ENCODE data around the gene HFE. TPM values are rescaled to one million over a fixed set of nuclear protein-coding genes. Genes with fewer than 3 reads are reported as not detected.

The HFE gene
- total RNA-seq: 10 to 100 TPM in 1 of 2 donors, 1 to 10 TPM in 1; 8.9 to 16.6 TPM

- WGBS: under 1% methylated on average over 41 of the region's 41 CpGs
- intact Hi-C loops (cut with DNase I): no loop called here
Observed at GRCh38 chr6:26087284-26088115, at the start of gene HFE. HFE (plus strand) TSS chr6:26087429; CDS start chr6:26087441, 12 bp downstream.

GRCh38 chr6:26041946-26042345 lies 45.3 kb upstream of the HFE start:
- intact Hi-C loops (cut with DNase I): no loop called here
- DNase-seq (ENCODE audit: low spot score): no peak
- H3K4me3 ChIP-seq: no peak overlapping the region
- H3K9me3 ChIP-seq: no peaks in the 10 kb centered on the region
- H3K36me3 ChIP-seq: no peaks in the 10 kb centered on the region
- H3K27me3 ChIP-seq (replicated peaks; ENCODE audit: insufficient read depth): no peaks in the 10 kb centered on the region
- peaks cover 4% of the 10 kb centered on the region for H3K4me1 ChIP-seq (replicated peaks)
- H3K27ac ChIP-seq: no peak overlapping the region
- WGBS: 91% methylated on average over 1 of the region's 1 CpG
- no peak for TF ChIP-seq POLR2AphosphoS5 (IDR thresholded peaks at IDR 0.05)
- TF ChIP-seq POLR2A (IDR thresholded peaks at IDR 0.05): no peak
- no peak for TF ChIP-seq CTCF (IDR thresholded peaks at IDR 0.05)

More at GRCh38 chr6:26087284-26088115, at the start of gene HFE:
- no peaks in the 10 kb centered on the region for H3K27me3 ChIP-seq (replicated peaks; ENCODE audit: insufficient read depth)
- H3K27ac ChIP-seq: peak within 1 kb of the TSS; percentile 86 to 90
- no peaks in the 10 kb centered on the region for H3K9me3 ChIP-seq
- TF ChIP-seq POLR2AphosphoS5 (IDR thresholded peaks at IDR 0.05) (peak; percentile 24), POLR2A (IDR thresholded peaks at IDR 0.05) (no peak)
- H3K4me1 ChIP-seq (replicated peaks): no peaks in the 10 kb centered on the region
- peak; percentile 47 for DNase-seq (ENCODE audit: low spot score)
- peak within 1 kb of the TSS; percentile 53 to 64 for H3K4me3 ChIP-seq
- H3K36me3 ChIP-seq: no peaks in the 10 kb centered on the region

GRCh38 chr6:26043384-26044139 lies 43.7 kb upstream of the HFE start:
- WGBS: under 1% methylated on average over 32 of the region's 32 CpGs

GRCh38 chr6:26044140-26045064 lies 42.8 kb upstream of the HFE start:
- TF ChIP-seq CTCF (IDR thresholded peaks at IDR 0.05): peak in 1 of 4 experiments; percentile 5
- TF ChIP-seq POLR2AphosphoS5 (IDR thresholded peaks at IDR 0.05): no peak
- no peak for TF ChIP-seq POLR2A (IDR thresholded peaks at IDR 0.05)
- no peaks in the 10 kb centered on the region for H3K9me3 ChIP-seq
- intact Hi-C loops (cut with DNase I): no loop called here
- no peaks in the 10 kb centered on the region for H3K36me3 ChIP-seq
- peaks cover 4% of the 10 kb centered on the region for H3K4me1 ChIP-seq (replicated peaks)
- peak overlapping the region; percentile 86 to 95 for H3K27ac ChIP-seq
- H3K27me3 ChIP-seq (replicated peaks; ENCODE audit: insufficient read depth): no peaks in the 10 kb centered on the region
- peak overlapping the region; percentile 28 to 43 for H3K4me3 ChIP-seq
- WGBS: 2% methylated on average over 40 of the region's 40 CpGs
- peak; percentile 19 for DNase-seq (ENCODE audit: low spot score)

More at GRCh38 chr6:26043384-26044139, 43.7 kb upstream of the HFE start:
- TF ChIP-seq POLR2AphosphoS5 (IDR thresholded peaks at IDR 0.05): peak; percentile 99
- TF ChIP-seq POLR2A (IDR thresholded peaks at IDR 0.05): peak; percentile 97
- TF ChIP-seq CTCF (IDR thresholded peaks at IDR 0.05): no peak
- Histone ChIP-seq H3K9me3 (no peaks in the 10 kb centered on the region), H3K4me1 (replicated peaks) (peaks cover 4% of the 10 kb centered on the region), H3K36me3 (no peaks in the 10 kb centered on the region), H3K27ac (peak overlapping the region; percentile 86 to 95), H3K27me3 (replicated peaks; ENCODE audit: insufficient read depth) (no peaks in the 10 kb centered on the region), H3K4me3 (peak overlapping the region; percentile 28 to 43)
- DNase-seq (ENCODE audit: low spot score): peak; percentile 87
- intact Hi-C loops (cut with DNase I): no loop called here

All from prostate gland (tissue), 2 donors.